ENCODE data around the gene RPS4Y2. TPM values are rescaled to one million over a fixed set of nuclear protein-coding genes. Genes with fewer than 3 reads are reported as not detected.

RPS4Y2 gene
- polyA plus RNA-seq, 3 donors, result not detected

- no peak overlapping the region for H3K4me3 ChIP-seq (replicated peaks in 1 of 3; ENCODE audit: low read depth in 2 of 3, low read length in 3 of 3)
- intact Hi-C loops (cut with micrococcal nuclease), result no loop called here
- H3K4me1 ChIP-seq (ENCODE audit: control insufficient read depth in 1 of 2, insufficient read depth in 2 of 2, low read length in 2 of 2), result no peaks in the 10 kb centered on the region
- no peak overlapping the region for H2AFZ ChIP-seq (ENCODE audit: insufficient read depth, low read depth, low read length, poor library complexity, severe bottlenecking)
- H3K4me3 Mint-ChIP-seq, result no peak overlapping the region
- no peaks in the 10 kb centered on the region for H3K79me2 ChIP-seq (ENCODE audit: insufficient read depth, low read length)
- no peak overlapping the region for H3K4me2 ChIP-seq (replicated peaks; ENCODE audit: extremely low read depth, low read length, poor library complexity, severe bottlenecking)
- no peak for TF ChIP-seq CTCF (IDR thresholded peaks at IDR 0.05)
- H3K9me3 ChIP-seq (replicated peaks in 1 of 2; ENCODE audit: control insufficient read depth in 1 of 2, insufficient read depth in 1 of 2, low read length in 2 of 2), result peaks cover 0 to 7% of the 10 kb centered on the region in 2 donors
- H3K27me3 ChIP-seq (ENCODE audit: control insufficient read depth in 2 of 2, insufficient read depth in 2 of 2, low read length in 2 of 2), result no peaks in the 10 kb centered on the region
- H3K9me3 Mint-ChIP-seq, result peaks cover 0 to 2% (median 0%) of the 10 kb centered on the region in 7 donors
- no CpG with 5 or more reads among the region's 2 CpGs for WGBS (ENCODE audit: insufficient coverage)
- DNase-seq, result no peak
- H3K4me1 Mint-ChIP-seq, result peaks cover 4% of the 10 kb centered on the region
- H3K9ac ChIP-seq (ENCODE audit: insufficient read depth, low read length, poor library complexity, severe bottlenecking), result no peak overlapping the region
- no peaks in the 10 kb centered on the region for H4K20me1 ChIP-seq (ENCODE audit: insufficient read depth, low read length)
- H3K27ac ChIP-seq (ENCODE audit: low read depth in 1 of 2, low read length in 2 of 2), result no peak overlapping the region
- no peak overlapping the region for H3K27ac Mint-ChIP-seq
- H3K27me3 Mint-ChIP-seq (ENCODE audit: low read depth in 3 of 3), result no peaks in the 10 kb centered on the region
- H3K36me3 Mint-ChIP-seq, result no peaks in the 10 kb centered on the region
- no peaks in the 10 kb centered on the region for H3K36me3 ChIP-seq (replicated peaks in 1 of 2; ENCODE audit: control insufficient read depth in 1 of 2, insufficient read depth in 2 of 2, low read length in 2 of 2)
These were observed 46.8 kb downstream of the RPS4Y2 start for GRCh38 chrY:20802659-20803058.

- Mint-ChIP-seq H3K9me3 (no peaks in the 10 kb centered on the region), H3K4me3 (no peak overlapping the region), H3K27me3 (ENCODE audit: low read depth in 3 of 3) (no peaks in the 10 kb centered on the region), H3K4me1 (no peaks in the 10 kb centered on the region), H3K36me3 (no peaks in the 10 kb centered on the region), H3K27ac (no peak overlapping the region)
- intact Hi-C loops (cut with micrococcal nuclease), result no loop called here
- DNase-seq, result no peak
- Histone ChIP-seq H2AFZ (ENCODE audit: insufficient read depth, low read depth, low read length, poor library complexity, severe bottlenecking) (no peak overlapping the region), H3K4me2 (replicated peaks; ENCODE audit: extremely low read depth, low read length, poor library complexity, severe bottlenecking) (no peak overlapping the region), H4K20me1 (ENCODE audit: insufficient read depth, low read length) (no peaks in the 10 kb centered on the region), H3K9ac (ENCODE audit: insufficient read depth, low read length, poor library complexity, severe bottlenecking) (no peak overlapping the region), H3K27ac (ENCODE audit: low read depth in 1 of 2, low read length in 2 of 2) (no peak overlapping the region), H3K4me1 (ENCODE audit: control insufficient read depth in 1 of 2, insufficient read depth in 2 of 2, low read length in 2 of 2) (no peaks in the 10 kb centered on the region), H3K36me3 (replicated peaks in 1 of 2; ENCODE audit: control insufficient read depth in 1 of 2, insufficient read depth in 2 of 2, low read length in 2 of 2) (no peaks in the 10 kb centered on the region), H3K79me2 (ENCODE audit: insufficient read depth, low read length) (no peaks in the 10 kb centered on the region), H3K9me3 (replicated peaks in 1 of 2; ENCODE audit: control insufficient read depth in 1 of 2, insufficient read depth in 1 of 2, low read length in 2 of 2) (no peaks in the 10 kb centered on the region), H3K27me3 (ENCODE audit: control insufficient read depth in 2 of 2, insufficient read depth in 2 of 2, low read length in 2 of 2) (no peaks in the 10 kb centered on the region), H3K4me3 (replicated peaks in 1 of 3; ENCODE audit: low read depth in 2 of 3, low read length in 3 of 3) (no peak overlapping the region)
- no peak for TF ChIP-seq CTCF (IDR thresholded peaks at IDR 0.05)
- no CpG with 5 or more reads among the region's 3 CpGs for WGBS (ENCODE audit: insufficient coverage)
These were observed 50.3 kb downstream of the RPS4Y2 start for GRCh38 chrY:20806243-20806642.
